Upper lobe of left lung (tissue), 4 donors: Measurements from ENCODE around the gene PHF3.

Experiments used
- CTCF ChIP-seq, 6 experiments: fragments of 450-650 bp in 4 of 6; fragments of 200-600 bp in 2 of 6; sonication (generic) in 2 of 6; IDR thresholded peaks; one replicate each; pipeline ENCODE4 v1.5.1; 2016 to 2019; ENCODE audit warnings: antibody characterized with exemption in 6 of 6
- POLR2A ChIP-seq, 4 donors: fragments of 450-650 bp; IDR thresholded peaks; one replicate each; pipeline ENCODE4 v1.5.1; 2016 to 2017; ENCODE audit warnings: antibody characterized with exemption in 4 of 4, mild to moderate bottlenecking in 2 of 4
- POLR2AphosphoS5 ChIP-seq, 2 donors: sonication (generic); formaldehyde crosslinking; IDR thresholded peaks; one replicate each; pipeline ENCODE4 v1.5.1; 2017; ENCODE audit warnings: antibody characterized with exemption in 2 of 2

GRCh38 chr6:63663147-63663955 is 27.7 kb downstream of the PHF3 start:
- TF ChIP-seq POLR2A (IDR thresholded peaks at IDR 0.05) = no peak
- no peak for TF ChIP-seq CTCF (IDR thresholded peaks at IDR 0.05)
- TF ChIP-seq POLR2AphosphoS5 (IDR thresholded peaks at IDR 0.05) = no peak
